Measurements from ENCODE around the gene TMEM40.
A peak's percentile ranks its signal among the peaks of the same experiment; 100 is the strongest.

Gene TMEM40

GRCh38 chr3:12759097-12759679 lies at the start of gene TMEM40:
Gene TMEM40, minus strand, starts transcription at chr3:12759259. Its CDS starts 9,427 bp downstream, at chr3:12749832.
- H3K4me3 ChIP-seq (replicated peaks in 1 of 2; ENCODE audit: low read depth in 2 of 2, low read length in 2 of 2) = no peak within 1 kb of the TSS
- no peak for DNase-seq (ENCODE audit: low read depth in 2 of 2)
- TF ChIP-seq CTCF (IDR thresholded peaks at IDR 0.05; ENCODE audit: low read depth, low read length) = no peak

GRCh38 chr3:12808587-12808986 lies 49.5 kb upstream of the TMEM40 start:
- no peak for TF ChIP-seq CTCF (IDR thresholded peaks at IDR 0.05; ENCODE audit: low read depth, low read length)
- H3K4me3 ChIP-seq (replicated peaks in 1 of 2; ENCODE audit: low read depth in 2 of 2, low read length in 2 of 2) = no peak overlapping the region
- DNase-seq (ENCODE audit: low read depth in 2 of 2) = no peak

- TF ChIP-seq CTCF (IDR thresholded peaks at IDR 0.05; ENCODE audit: low read depth, low read length) = no peak
- peak in 1 of 2 donors; percentile 23 for DNase-seq (ENCODE audit: low read depth in 2 of 2)
Observed at GRCh38 chr3:12807601-12808359, 48.7 kb upstream of the TMEM40 start.

GRCh38 chr3:12807066-12807465 lies 48.0 kb upstream of the TMEM40 start:
- H3K4me3 ChIP-seq (replicated peaks in 1 of 2; ENCODE audit: low read depth in 2 of 2, low read length in 2 of 2) = no peak overlapping the region
- no peak for DNase-seq (ENCODE audit: low read depth in 2 of 2)
- TF ChIP-seq CTCF (IDR thresholded peaks at IDR 0.05; ENCODE audit: low read depth, low read length) = no peak

More at GRCh38 chr3:12807601-12808359, 48.7 kb upstream of the TMEM40 start:
- no peak overlapping the region for H3K4me3 ChIP-seq (replicated peaks in 1 of 2; ENCODE audit: low read depth in 2 of 2, low read length in 2 of 2)

GRCh38 chr3:12803371-12803770 lies 44.3 kb upstream of the TMEM40 start:
- H3K4me3 ChIP-seq (replicated peaks in 1 of 2; ENCODE audit: low read depth in 2 of 2, low read length in 2 of 2) = no peak overlapping the region
- DNase-seq (ENCODE audit: low read depth in 2 of 2) = no peak
- no peak for TF ChIP-seq CTCF (IDR thresholded peaks at IDR 0.05; ENCODE audit: low read depth, low read length)

- no peak overlapping the region for H3K4me3 ChIP-seq (replicated peaks in 1 of 2; ENCODE audit: low read depth in 2 of 2, low read length in 2 of 2)
- peak; percentile 5 for TF ChIP-seq CTCF (IDR thresholded peaks at IDR 0.05; ENCODE audit: low read depth, low read length)
- no peak for DNase-seq (ENCODE audit: low read depth in 2 of 2)
Observed at GRCh38 chr3:12799525-12800440, 40.7 kb upstream of the TMEM40 start.
